Fibroblast of lung (primary cell): ENCODE data around the gene ERCC6L2.

Source experiments
- EZH2 ChIP-seq: IDR thresholded peaks from 2 replicates; pipeline ENCODE4 v1.5.1; 2012; ENCODE audit warnings: low read length, control low read depth, mild to moderate bottlenecking; ENCODE audit errors: missing control alignments
- TF ChIP-seq, protein P1 (sequence below), 2 donors: IDR thresholded peaks in 1 of 2; conservative IDR thresholded peaks in 1 of 2; 1 replicate in 1 of 2; 2 replicates in 1 of 2; pipeline ENCODE4 v1.5.1; 2011 to 2012; ENCODE audit warnings: low read length in 2 of 2, control low read depth in 1 of 2, inconsistent platforms in 1 of 2, low read depth in 1 of 2, mild to moderate bottlenecking in 1 of 2

DNA sequence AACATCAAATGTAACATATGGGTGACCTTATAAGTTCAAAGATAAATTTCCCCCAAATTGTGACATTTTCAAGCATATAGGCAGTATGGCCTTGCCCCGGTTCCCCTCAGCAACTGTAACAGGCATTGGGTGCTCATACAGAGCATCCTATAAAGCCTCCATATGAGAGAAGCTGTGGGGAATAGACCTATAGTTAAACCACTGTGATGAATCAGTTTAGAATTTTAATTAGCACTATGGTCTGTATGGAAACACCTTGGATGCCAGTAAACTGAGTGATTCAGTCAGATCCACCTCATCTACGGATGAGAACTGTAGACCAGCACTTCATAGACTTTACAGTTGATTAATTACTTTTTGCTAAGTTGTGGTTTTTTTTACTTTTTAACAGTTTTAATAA is 79.4 kb downstream of the ERCC6L2 start:
- TF ChIP-seq, protein P1, sequence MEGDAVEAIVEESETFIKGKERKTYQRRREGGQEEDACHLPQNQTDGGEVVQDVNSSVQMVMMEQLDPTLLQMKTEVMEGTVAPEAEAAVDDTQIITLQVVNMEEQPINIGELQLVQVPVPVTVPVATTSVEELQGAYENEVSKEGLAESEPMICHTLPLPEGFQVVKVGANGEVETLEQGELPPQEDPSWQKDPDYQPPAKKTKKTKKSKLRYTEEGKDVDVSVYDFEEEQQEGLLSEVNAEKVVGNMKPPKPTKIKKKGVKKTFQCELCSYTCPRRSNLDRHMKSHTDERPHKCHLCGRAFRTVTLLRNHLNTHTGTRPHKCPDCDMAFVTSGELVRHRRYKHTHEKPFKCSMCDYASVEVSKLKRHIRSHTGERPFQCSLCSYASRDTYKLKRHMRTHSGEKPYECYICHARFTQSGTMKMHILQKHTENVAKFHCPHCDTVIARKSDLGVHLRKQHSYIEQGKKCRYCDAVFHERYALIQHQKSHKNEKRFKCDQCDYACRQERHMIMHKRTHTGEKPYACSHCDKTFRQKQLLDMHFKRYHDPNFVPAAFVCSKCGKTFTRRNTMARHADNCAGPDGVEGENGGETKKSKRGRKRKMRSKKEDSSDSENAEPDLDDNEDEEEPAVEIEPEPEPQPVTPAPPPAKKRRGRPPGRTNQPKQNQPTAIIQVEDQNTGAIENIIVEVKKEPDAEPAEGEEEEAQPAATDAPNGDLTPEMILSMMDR (conservative IDR thresholded peaks at IDR 0.05 in 1 of 2, IDR thresholded peaks at IDR 0.05 in 1 of 2; ENCODE audit: low read depth in 1 of 2, low read length in 2 of 2) = no peak
- no peak for TF ChIP-seq EZH2
